ENCODE measurements around the gene FAM200B. TPM values are rescaled to one million over a fixed set of nuclear protein-coding genes. Genes with fewer than 3 reads are reported as not detected.

Gene FAM200B
- polyA plus RNA-seq, 1 donor (not counting 4 experiments of a cell fraction or from before 2014, with no cell fraction given): 36.6 TPM

GRCh38 chr4:15654593-15655222, 26.9 kb upstream of the FAM200B start:
- H3K4me1 ChIP-seq (ENCODE audit: control insufficient read depth, extremely low read depth, insufficient read depth, low read length): peaks cover 32% of the 10 kb centered on the region
- DNase-seq (ENCODE audit: low read depth, low spot score): no peak

GRCh38 chr4:15655223-15656037, 26.2 kb upstream of the FAM200B start, which contains the start of gene FBXL5:
Gene FBXL5 (minus strand): TSS chr4:15655357. CDS start chr4:15655287, 70 bp downstream.
- H3K4me3 ChIP-seq (ENCODE audit: control insufficient read depth in 2 of 3, extremely low read depth in 1 of 3, insufficient read depth in 2 of 3, low read depth in 1 of 3, low read length in 3 of 3): peak within 1 kb of the TSS; percentile 70 to 84 (median 83)
- TF ChIP-seq EZH2 (IDR thresholded peaks at IDR 0.05; ENCODE audit: low read length) (no peak), CTCF (optimal IDR thresholded peaks at IDR 0.05 in 1 of 3, IDR thresholded peaks at IDR 0.05 in 1 of 3, conservative IDR thresholded peaks at IDR 0.05 in 1 of 3; ENCODE audit: extremely low read depth in 1 of 3, insufficient read depth in 2 of 3, low read length in 3 of 3) (peak in 1 of 3 experiments; percentile 11)
- FAIRE-seq: no peak
- peaks cover 2 to 3% of the 10 kb centered on the region in 2 experiments for H3K36me3 ChIP-seq (ENCODE audit: control insufficient read depth in 2 of 2, extremely low read depth in 1 of 2, insufficient read depth in 2 of 2, low read length in 2 of 2)
- no peaks in the 10 kb centered on the region for H3K9me1 ChIP-seq (ENCODE audit: control insufficient read depth, extremely low read depth, insufficient read depth, low read length)
- H3K4me1 ChIP-seq (ENCODE audit: control insufficient read depth, extremely low read depth, insufficient read depth, low read length): peaks cover 30% of the 10 kb centered on the region
- no peak for DNase-seq (ENCODE audit: low read depth, low spot score)
- H4K20me1 ChIP-seq (ENCODE audit: control insufficient read depth, extremely low read depth, insufficient read depth, low read length): peaks cover 3% of the 10 kb centered on the region
- H3K9me3 ChIP-seq (ENCODE audit: control insufficient read depth, low read depth, low read length): no peaks in the 10 kb centered on the region
- peaks cover 45% of the 10 kb centered on the region for H3K79me2 ChIP-seq (ENCODE audit: control insufficient read depth, insufficient read depth, low read length)
- H3K27me3 ChIP-seq (ENCODE audit: control insufficient read depth, extremely low read depth, insufficient read depth, low read length): no peaks in the 10 kb centered on the region
- H2AFZ ChIP-seq (ENCODE audit: control insufficient read depth, low read length): peak within 1 kb of the TSS; percentile 99
- peak within 1 kb of the TSS; percentile 97 for H3K27ac ChIP-seq (ENCODE audit: control insufficient read depth, insufficient read depth, low read length)
- dilution Hi-C loops (cut with MboI; ENCODE audit: extremely low pct_ligation_motif_present, low sequenced_read_pairs): no loop called here
- H3K4me2 ChIP-seq (ENCODE audit: control insufficient read depth, extremely low read depth, insufficient read depth, low read depth, low read length): peak within 1 kb of the TSS; percentile 83
- peak within 1 kb of the TSS; percentile 95 for H3K9ac ChIP-seq (ENCODE audit: control insufficient read depth, extremely low read depth, insufficient read depth, low read length)

More at GRCh38 chr4:15654593-15655222, 26.9 kb upstream of the FAM200B start:
- Histone ChIP-seq H3K4me3 (ENCODE audit: control insufficient read depth in 2 of 3, extremely low read depth in 1 of 3, insufficient read depth in 2 of 3, low read depth in 1 of 3, low read length in 3 of 3) (peak overlapping the region; percentile 70 to 84 (median 83)), H3K27me3 (ENCODE audit: control insufficient read depth, extremely low read depth, insufficient read depth, low read length) (no peaks in the 10 kb centered on the region), H3K36me3 (ENCODE audit: control insufficient read depth in 2 of 2, extremely low read depth in 1 of 2, insufficient read depth in 2 of 2, low read length in 2 of 2) (peaks cover 2 to 3% of the 10 kb centered on the region in 2 experiments), H3K79me2 (ENCODE audit: control insufficient read depth, insufficient read depth, low read length) (peaks cover 52% of the 10 kb centered on the region), H4K20me1 (ENCODE audit: control insufficient read depth, extremely low read depth, insufficient read depth, low read length) (peaks cover 8% of the 10 kb centered on the region), H3K4me2 (ENCODE audit: control insufficient read depth, extremely low read depth, insufficient read depth, low read depth, low read length) (peak overlapping the region; percentile 73), H3K9me3 (ENCODE audit: control insufficient read depth, low read depth, low read length) (no peaks in the 10 kb centered on the region), H3K9ac (ENCODE audit: control insufficient read depth, extremely low read depth, insufficient read depth, low read length) (peak overlapping the region; percentile 95), H2AFZ (ENCODE audit: control insufficient read depth, low read length) (peak overlapping the region; percentile 76), H3K9me1 (ENCODE audit: control insufficient read depth, extremely low read depth, insufficient read depth, low read length) (no peaks in the 10 kb centered on the region), H3K27ac (ENCODE audit: control insufficient read depth, insufficient read depth, low read length) (peak overlapping the region; percentile 97)
- FAIRE-seq: no peak
- dilution Hi-C loops (cut with MboI; ENCODE audit: extremely low pct_ligation_motif_present, low sequenced_read_pairs): no loop called here
- TF ChIP-seq EZH2 (IDR thresholded peaks at IDR 0.05; ENCODE audit: low read length): no peak
- TF ChIP-seq CTCF (optimal IDR thresholded peaks at IDR 0.05 in 1 of 3, IDR thresholded peaks at IDR 0.05 in 1 of 3, conservative IDR thresholded peaks at IDR 0.05 in 1 of 3; ENCODE audit: extremely low read depth in 1 of 3, insufficient read depth in 2 of 3, low read length in 3 of 3): no peak

Measured in keratinocyte (primary cell).